ENCODE results near the gene EXOC3L2. TPM values are rescaled to one million over a fixed set of nuclear protein-coding genes. Genes with fewer than 3 reads are reported as not detected.

Gene EXOC3L2
- total RNA-seq, 1 experiment from 2014 or later: not detected

GRCh38 chr19:45213031-45213430, 32.2 kb downstream of the EXOC3L2 start:
- H3K4me1 ChIP-seq (ENCODE audit: control insufficient read depth in 1 of 2, insufficient read depth in 2 of 2, low read length in 2 of 2): no peaks in the 10 kb centered on the region
- no peaks in the 10 kb centered on the region for H3K79me2 ChIP-seq (ENCODE audit: insufficient read depth, low read length)
- no peaks in the 10 kb centered on the region for H4K20me1 ChIP-seq (ENCODE audit: insufficient read depth)
- H3K36me3 ChIP-seq (ENCODE audit: control insufficient read depth in 1 of 2, insufficient read depth in 2 of 2, low read length in 2 of 2): no peaks in the 10 kb centered on the region
- CTCF ChIA-PET: no interaction called here
- no peak overlapping the region for H2AFZ ChIP-seq (ENCODE audit: low read depth, low read length, poor library complexity, severe bottlenecking)
- no peak for DNase-seq (ENCODE audit: low read depth, low spot score)
- POLR2A ChIA-PET: no interaction called here
- H3K9me3 ChIP-seq (ENCODE audit: control insufficient read depth in 1 of 2, insufficient read depth in 1 of 2, low read depth in 1 of 2, low read length in 2 of 2): no peaks in the 10 kb centered on the region
- intact Hi-C loops (cut with micrococcal nuclease): no loop called here
- H3K4me2 ChIP-seq (ENCODE audit: low read length): no peak overlapping the region
- H3K9ac ChIP-seq (ENCODE audit: low read length): no peak overlapping the region
- ATAC-seq: no peak
- H3K4me3 ChIP-seq (replicated peaks in 1 of 2; ENCODE audit: low read depth in 1 of 2, low read length in 2 of 2): no peak overlapping the region
- TF ChIP-seq SP1 (IDR thresholded peaks at IDR 0.05; ENCODE audit: low read depth): no peak
- no peak for TF ChIP-seq CBX3 (IDR thresholded peaks at IDR 0.05; ENCODE audit: low read depth)
- no peak for TF ChIP-seq ZFX (IDR thresholded peaks at IDR 0.05)
- TF ChIP-seq EGR1 (IDR thresholded peaks at IDR 0.05; ENCODE audit: low read depth): no peak
- no peak for TF ChIP-seq POLR2A (IDR thresholded peaks at IDR 0.05; ENCODE audit: borderline replicate concordance, extremely low read depth, insufficient read depth, insufficient read length)
- no peak overlapping the region; the same call in 1 of the 2 replicates for H3K27ac ChIP-seq (ENCODE audit: low read depth, low read length)
- H3K27me3 ChIP-seq (ENCODE audit: insufficient read depth, low read length): no peaks in the 10 kb centered on the region
- H3K9me2 ChIP-seq (ENCODE audit: insufficient read depth): no peaks in the 10 kb centered on the region
- RAD21 ChIA-PET (ENCODE audit: low non-redundant PET in 1 of 2, low total read pairs in 2 of 2, uncharacterized antibody in 2 of 2, unreplicated experiment in 2 of 2): no interaction called here
- no TSS peak for BruUV-seq (replicated peaks)

- Histone ChIP-seq H3K9ac (ENCODE audit: low read length) (no peak overlapping the region), H2AFZ (ENCODE audit: low read depth, low read length, poor library complexity, severe bottlenecking) (no peak overlapping the region), H3K79me2 (ENCODE audit: insufficient read depth, low read length) (no peaks in the 10 kb centered on the region), H3K27ac (ENCODE audit: low read depth, low read length) (no peak overlapping the region), H3K4me3 (replicated peaks in 1 of 2; ENCODE audit: low read depth in 1 of 2, low read length in 2 of 2) (no peak overlapping the region), H3K27me3 (ENCODE audit: insufficient read depth, low read length) (no peaks in the 10 kb centered on the region), H3K9me2 (ENCODE audit: insufficient read depth) (no peaks in the 10 kb centered on the region), H4K20me1 (ENCODE audit: insufficient read depth) (no peaks in the 10 kb centered on the region), H3K4me1 (ENCODE audit: control insufficient read depth in 1 of 2, insufficient read depth in 2 of 2, low read length in 2 of 2) (no peaks in the 10 kb centered on the region), H3K9me3 (ENCODE audit: control insufficient read depth in 1 of 2, insufficient read depth in 1 of 2, low read depth in 1 of 2, low read length in 2 of 2) (no peaks in the 10 kb centered on the region), H3K36me3 (ENCODE audit: control insufficient read depth in 1 of 2, insufficient read depth in 2 of 2, low read length in 2 of 2) (no peaks in the 10 kb centered on the region), H3K4me2 (ENCODE audit: low read length) (no peak overlapping the region)
- DNase-seq (ENCODE audit: low read depth, low spot score) (no peak), ATAC-seq (no peak)
- no TSS peak for BruUV-seq (replicated peaks)
- ChIA-PET RAD21 (ENCODE audit: low non-redundant PET in 1 of 2, low total read pairs in 2 of 2, uncharacterized antibody in 2 of 2, unreplicated experiment in 2 of 2) (no interaction called here), POLR2A (no interaction called here), CTCF (no interaction called here)
- TF ChIP-seq ZNF274 (IDR thresholded peaks at IDR 0.05; ENCODE audit: low read depth, low read length) (no peak), CBX3 (IDR thresholded peaks at IDR 0.05; ENCODE audit: low read depth) (no peak), SRF (IDR thresholded peaks at IDR 0.05; ENCODE audit: low read depth) (no peak), EZH2phosphoT487 (IDR thresholded peaks at IDR 0.05; ENCODE audit: borderline replicate concordance) (no peak), ZFX (IDR thresholded peaks at IDR 0.05) (no peak), POLR2AphosphoS5 (IDR thresholded peaks at IDR 0.05; ENCODE audit: low read depth, low read length) (no peak), POLR2A (IDR thresholded peaks at IDR 0.05; ENCODE audit: borderline replicate concordance, extremely low read depth, insufficient read depth, insufficient read length) (no peak), REST (IDR thresholded peaks at IDR 0.05; ENCODE audit: low read depth) (no peak), RAD21 (IDR thresholded peaks at IDR 0.05; ENCODE audit: low read depth) (no peak), MAX (IDR thresholded peaks at IDR 0.05) (no peak), SP1 (IDR thresholded peaks at IDR 0.05; ENCODE audit: low read depth) (no peak), SIN3A (IDR thresholded peaks at IDR 0.05; ENCODE audit: low read depth) (no peak), CTCF (IDR thresholded peaks at IDR 0.05 in 2 of 3, conservative IDR thresholded peaks at IDR 0.05 in 1 of 3; ENCODE audit: borderline replicate concordance in 1 of 3, insufficient read depth in 1 of 3, low read depth in 2 of 3, low read length in 2 of 3) (no peak)
- intact Hi-C loops (cut with micrococcal nuclease): no loop called here
Observed at GRCh38 chr19:45211751-45212381, 33.3 kb downstream of the EXOC3L2 start.

Data from HCT116 (cell line).